GM12865 (cell line): ENCODE results near the gene SLC2A4.

ENCODE experiments used
- DNase-seq: peaks from one replicate; pipeline ENCODE4 v3.0.0; 2010; ENCODE audit warnings: low read depth
- H3K4me3 ChIP-seq: 2 replicates; pipeline ENCODE4 v1.5.1; 2011; ENCODE audit warnings: mild to moderate bottlenecking, low read depth, low read length, control low read depth
- CTCF ChIP-seq: IDR thresholded peaks from 2 replicates; pipeline ENCODE4 v1.5.1; 2011; ENCODE audit warnings: low read length, control low read depth, low read depth, inconsistent platforms; ENCODE audit not compliant: insufficient read depth; ENCODE audit errors: missing control alignments

The SLC2A4 gene

GRCh38 chr17:7326186-7326585 lies 44.7 kb downstream of the SLC2A4 start:
- no peak for DNase-seq
- H3K4me3 ChIP-seq, result no peak overlapping the region
- TF ChIP-seq CTCF, result no peak

- no peak overlapping the region for H3K4me3 ChIP-seq
- TF ChIP-seq CTCF, result no peak
- DNase-seq, result no peak
Measured at GRCh38 chr17:7327056-7327455, 45.5 kb downstream of the SLC2A4 start.

GRCh38 chr17:7327501-7327900 lies 46.0 kb downstream of the SLC2A4 start:
- H3K4me3 ChIP-seq, result no peak overlapping the region
- no peak for TF ChIP-seq CTCF
- DNase-seq, result no peak

- TF ChIP-seq CTCF, result no peak
- DNase-seq, result no peak
- peak overlapping the region; percentile 74 for H3K4me3 ChIP-seq
Measured at GRCh38 chr17:7328009-7328408, 46.5 kb downstream of the SLC2A4 start.

GRCh38 chr17:7328840-7329373 lies 47.4 kb downstream of the SLC2A4 start, which contains the start of gene NEURL4:
NEURL4 (minus strand) TSS chr17:7329335; CDS start chr17:7329312, 23 bp downstream.
- DNase-seq, result peak; percentile 51
- TF ChIP-seq CTCF, result no peak

GRCh38 chr17:7329374-7329996 lies 48.0 kb downstream of the SLC2A4 start:
- peak overlapping the region; percentile 74 for H3K4me3 ChIP-seq
- TF ChIP-seq CTCF, result no peak
- peak; percentile 100 for DNase-seq

More at GRCh38 chr17:7328840-7329373, 47.4 kb downstream of the SLC2A4 start, which contains the start of gene NEURL4:
- H3K4me3 ChIP-seq, result peak within 1 kb of the TSS; percentile 74
